Measurements from ENCODE around the gene PTPN14.
"Not testable (repeated sequence)": the region's sequence is repeated elsewhere in the genome, so short reads cannot be mapped to it uniquely, and the experiment has no call there.

PTPN14 gene

DNA sequence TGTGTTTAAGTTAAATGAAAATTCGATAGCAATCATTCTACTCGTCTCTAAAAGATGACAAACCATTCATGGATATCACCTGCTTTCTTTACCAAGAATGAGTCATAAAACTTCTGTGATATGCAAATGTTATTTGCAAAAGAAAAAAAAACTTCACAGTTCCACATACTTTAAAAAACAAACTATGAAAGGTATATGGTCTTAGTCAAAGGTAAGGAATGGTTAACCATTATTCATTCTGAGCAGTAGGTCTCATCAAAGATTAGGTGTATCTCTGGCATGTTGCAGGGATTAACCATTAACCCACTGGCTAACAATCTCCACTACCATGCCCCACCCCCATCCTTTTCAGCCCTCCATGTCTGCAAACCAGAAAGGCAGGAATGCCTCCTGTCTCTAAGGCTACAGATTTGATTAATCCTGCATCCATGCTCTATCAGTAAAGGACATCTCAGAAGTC lies 44.4 kb downstream of the PTPN14 start:
- DNase-seq = no peak

DNA sequence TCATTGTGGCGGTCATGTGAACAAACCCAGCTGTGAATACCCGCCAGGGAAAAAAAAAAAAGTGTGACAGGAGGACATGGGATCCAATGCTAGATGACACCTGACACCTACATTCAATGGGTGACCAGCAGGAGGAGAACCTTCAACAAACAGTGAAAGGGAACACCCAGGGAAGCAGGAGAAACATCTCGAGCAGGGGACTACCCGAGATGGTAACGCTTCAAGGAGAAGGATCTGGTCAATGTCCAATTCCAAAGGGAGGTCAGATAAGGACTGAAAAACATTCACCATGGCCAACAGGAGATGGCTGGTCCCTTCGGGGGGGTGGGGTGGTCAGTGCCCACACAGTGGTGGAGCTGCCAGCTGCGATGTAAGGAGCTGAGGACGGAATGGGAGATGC lies 46.3 kb downstream of the PTPN14 start:
- no peak for DNase-seq

- DNase-seq = no peak
These were observed 47.1 kb downstream of the PTPN14 start for GRCh38 chr1:214504330-214504729.

DNA sequence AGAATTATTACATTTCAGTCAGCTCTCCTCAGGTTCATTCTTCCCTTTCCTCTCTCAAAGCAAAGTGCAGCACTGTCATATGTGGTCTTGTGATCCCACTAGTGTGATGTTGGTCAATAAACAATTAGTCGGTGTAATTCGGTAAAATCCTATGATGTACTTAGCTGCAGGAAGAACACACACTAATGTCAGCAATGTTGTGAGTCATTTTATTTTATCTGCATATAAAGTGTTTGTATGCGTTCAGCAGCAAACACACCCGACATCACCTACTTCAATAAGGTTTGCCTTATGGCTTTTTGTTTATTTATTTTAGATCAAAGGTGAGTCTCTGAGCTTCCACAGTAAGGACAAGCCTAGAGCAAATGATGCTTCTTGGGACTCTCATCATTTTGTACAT lies 47.8 kb downstream of the PTPN14 start:
- no peak for DNase-seq

DNA sequence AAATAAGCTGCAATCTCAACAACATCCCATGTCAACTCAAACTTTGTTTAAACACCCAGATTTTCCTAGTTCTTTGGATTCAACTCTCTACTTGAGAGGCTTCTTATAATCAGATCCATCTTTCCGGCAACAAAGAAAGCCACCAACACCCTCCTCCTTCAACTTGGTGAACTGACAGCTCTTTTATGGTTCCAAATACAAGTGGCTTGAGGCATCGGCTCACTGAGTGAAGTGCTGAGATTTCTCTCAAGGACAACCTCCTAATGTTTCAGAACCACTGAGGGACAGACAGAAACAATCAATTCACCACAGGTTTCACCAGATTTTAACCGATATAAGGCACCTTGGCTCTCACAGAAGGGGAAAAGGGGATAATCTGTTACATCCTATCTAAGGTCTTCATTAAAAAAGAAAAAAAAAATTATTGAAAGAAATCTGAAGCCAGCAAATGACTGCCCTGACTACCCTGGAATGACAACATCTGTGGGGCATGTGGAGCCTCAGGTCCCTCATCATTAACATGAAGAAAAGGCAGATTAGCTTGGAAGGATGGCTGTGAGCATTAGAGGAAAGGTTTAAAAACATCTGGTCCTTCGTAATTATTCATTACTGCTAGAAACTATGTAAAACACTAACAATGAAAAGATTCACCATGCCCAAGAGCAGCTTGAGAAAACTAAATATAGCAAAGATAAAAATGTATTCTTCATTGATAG lies 50.9 kb downstream of the PTPN14 start:
- no peak for DNase-seq

- DNase-seq = no peak
These were observed 51.7 kb downstream of the PTPN14 start for GRCh38 chr1:214499732-214500131.

DNA sequence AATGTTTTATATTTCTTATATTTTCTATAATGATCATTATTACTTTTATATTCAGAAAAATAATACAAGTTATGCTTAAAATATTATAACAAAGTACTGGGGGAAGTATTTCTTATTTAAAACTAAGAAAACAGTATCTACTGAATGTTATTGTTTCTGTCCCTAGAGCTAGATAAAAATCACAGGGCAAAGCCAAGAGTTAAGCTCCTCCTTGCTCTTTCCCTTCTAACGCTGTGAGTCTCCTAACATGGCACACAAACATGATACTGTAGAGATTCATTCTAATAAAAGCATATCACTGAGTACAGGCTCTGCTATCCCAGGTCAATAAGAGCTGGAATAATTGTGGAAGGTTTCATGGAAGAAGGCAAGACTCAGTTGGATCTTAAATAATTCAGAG lies 53.4 kb downstream of the PTPN14 start:
- DNase-seq = no peak

GRCh38 chr1:214496126-214496525 lies 55.3 kb downstream of the PTPN14 start:
- DNase-seq = no peak

GRCh38 chr1:214494706-214495105 lies 56.7 kb downstream of the PTPN14 start:
- DNase-seq = no peak

GRCh38 chr1:214494179-214494578 lies 57.2 kb downstream of the PTPN14 start:
- DNase-seq = not testable (repeated sequence)

GRCh38 chr1:214493126-214493796 lies 58.1 kb downstream of the PTPN14 start:
- no peak for DNase-seq

DNA sequence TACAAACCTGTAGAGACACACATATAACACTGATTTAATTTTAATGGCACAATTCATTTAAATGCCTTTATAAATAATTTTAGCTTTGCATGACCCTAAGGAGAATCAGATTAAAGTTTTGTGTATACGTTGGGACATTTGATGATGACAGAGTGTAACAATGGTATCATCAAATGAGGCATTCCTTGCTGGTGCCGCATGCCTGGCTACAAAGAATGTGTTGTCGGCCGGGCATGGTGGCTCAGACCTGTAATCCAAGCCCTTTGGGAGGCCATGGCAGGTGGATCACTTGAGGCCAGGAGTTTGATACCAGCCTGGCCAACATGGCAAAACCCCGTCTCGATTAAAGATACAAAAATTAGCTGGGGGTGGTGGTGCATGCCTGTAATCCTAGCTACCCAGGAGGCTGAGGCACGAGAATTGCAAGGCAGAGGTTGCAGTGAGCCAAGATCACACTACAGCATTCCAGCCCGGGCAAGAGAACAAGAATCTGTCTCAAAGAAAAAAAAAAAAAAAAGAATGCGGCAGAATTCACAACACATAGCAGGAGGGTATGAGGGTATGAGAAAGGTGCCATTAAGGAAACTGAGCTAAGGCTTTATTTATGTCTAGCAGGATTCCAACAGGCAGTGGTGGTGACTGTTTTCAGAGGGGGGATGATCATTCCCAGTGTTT lies 58.9 kb downstream of the PTPN14 start:
- DNase-seq = no peak

DNA sequence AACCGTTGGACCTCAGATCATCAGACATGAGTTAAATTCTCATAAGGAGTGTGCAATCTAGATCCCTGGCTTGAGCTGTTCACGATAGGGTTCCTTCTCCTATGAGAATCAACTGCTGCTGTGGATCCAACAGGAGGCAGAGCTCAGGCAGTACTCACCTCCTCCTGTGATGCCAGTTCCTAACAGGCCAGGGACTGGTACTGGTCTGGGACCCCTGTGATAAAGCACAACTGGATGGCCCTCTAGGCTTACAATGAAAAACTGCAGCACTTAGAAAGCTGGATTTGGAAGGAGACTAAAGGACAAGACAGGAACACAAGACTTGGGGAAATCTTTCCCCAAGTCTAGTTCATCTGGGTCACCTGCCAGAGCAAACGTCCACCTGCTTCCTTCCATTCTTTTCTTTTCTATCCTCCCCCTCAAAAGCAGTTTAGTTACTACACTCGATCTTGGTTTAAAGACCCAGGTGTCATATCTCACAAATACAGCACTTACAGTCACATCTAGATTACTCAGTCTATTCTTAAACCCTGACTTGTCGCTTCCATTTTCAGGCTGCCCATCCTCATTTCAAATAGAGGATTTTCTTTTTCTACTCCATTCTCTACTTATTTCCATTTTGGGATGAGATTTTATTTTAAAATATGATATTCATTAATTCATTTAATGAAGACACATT lies 59.8 kb downstream of the PTPN14 start:
- no peak for DNase-seq

DNA sequence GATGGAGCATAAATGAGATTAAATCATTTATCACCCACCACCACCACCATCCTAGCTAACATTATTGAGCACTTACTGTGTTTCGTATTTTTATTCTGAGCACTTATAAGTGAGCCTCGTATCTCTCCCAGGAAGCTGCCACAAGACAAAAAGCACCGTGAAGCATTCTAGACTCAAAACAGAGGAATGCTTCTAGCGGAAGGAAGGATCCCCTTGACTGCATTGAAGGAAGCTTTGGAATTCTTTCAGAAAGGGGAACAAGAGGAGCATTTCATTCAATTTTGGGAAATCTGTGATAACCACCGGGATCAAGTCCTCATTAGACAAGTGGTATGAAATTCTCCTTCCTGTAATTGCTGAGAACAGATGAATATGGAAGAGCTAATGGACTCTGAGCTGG lies 66.3 kb downstream of the PTPN14 start:
- DNase-seq = no peak

- DNase-seq = not testable (repeated sequence)
These were observed 68.2 kb downstream of the PTPN14 start for GRCh38 chr1:214483180-214483579.

GRCh38 chr1:214481983-214482634 lies 69.3 kb downstream of the PTPN14 start:
- not testable (repeated sequence) for DNase-seq

DNA sequence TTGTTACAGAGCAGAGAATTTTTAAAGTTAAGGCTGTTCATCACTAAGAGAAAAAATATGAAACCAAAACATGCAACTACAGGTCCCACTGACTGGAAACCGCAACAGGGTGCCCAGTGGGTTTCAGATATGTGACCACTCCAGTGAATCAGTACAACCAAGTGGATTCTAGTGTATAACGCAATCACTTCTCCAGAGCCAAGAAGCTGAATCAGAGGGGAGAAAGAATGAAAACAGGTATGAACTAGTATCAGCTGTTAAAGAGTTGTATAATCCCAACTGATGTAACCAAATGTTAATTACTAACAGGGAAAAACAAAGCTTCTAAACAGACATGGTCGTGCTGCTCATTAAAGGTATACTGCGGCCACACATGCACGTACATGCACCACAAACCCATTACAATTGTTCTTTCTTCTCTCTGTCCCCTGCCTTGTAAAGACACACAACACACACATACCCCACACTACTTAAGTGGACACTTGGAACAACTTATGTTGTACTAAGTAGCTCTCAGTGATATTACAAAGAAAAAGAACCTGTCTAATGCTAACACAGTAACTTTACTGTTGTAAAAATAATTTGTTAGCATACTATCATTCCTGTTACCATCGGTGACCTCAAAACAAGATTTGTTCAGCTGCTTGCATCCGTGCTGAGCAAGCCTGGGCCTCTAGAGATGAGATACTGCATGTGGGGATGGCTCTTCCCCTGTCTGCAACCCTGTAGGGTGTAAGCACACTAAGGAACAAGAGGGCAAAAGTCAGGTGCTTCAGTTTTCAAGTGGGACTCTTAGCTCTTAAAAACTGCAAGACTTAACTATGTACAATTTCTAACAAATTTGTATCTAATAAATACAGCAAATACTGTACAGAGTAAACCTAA lies 74.2 kb downstream of the PTPN14 start:
- DNase-seq = no peak

GRCh38 chr1:214476229-214476985 lies 75.0 kb downstream of the PTPN14 start:
- no peak for DNase-seq

DNA sequence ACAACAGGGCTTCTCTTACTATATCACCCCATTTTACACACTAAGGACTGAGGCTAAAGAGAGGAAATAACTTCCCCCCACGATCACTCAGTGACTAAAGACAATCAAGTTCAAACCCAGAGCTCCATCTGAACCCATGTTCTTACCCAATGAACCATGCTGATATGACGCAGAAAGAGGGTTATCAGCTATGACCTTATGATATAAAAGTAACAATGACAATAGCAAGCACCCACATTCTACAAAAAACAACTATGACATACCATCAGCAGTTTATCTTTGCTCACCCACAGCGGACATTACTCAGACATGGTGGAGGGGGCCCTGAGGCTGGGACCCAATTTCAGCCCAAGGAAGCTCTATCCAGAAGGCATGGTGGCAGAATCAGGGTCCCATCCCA lies 75.7 kb downstream of the PTPN14 start:
- no peak for DNase-seq

GRCh38 chr1:214475331-214475730 lies 76.1 kb downstream of the PTPN14 start:
- no peak for DNase-seq

DNA sequence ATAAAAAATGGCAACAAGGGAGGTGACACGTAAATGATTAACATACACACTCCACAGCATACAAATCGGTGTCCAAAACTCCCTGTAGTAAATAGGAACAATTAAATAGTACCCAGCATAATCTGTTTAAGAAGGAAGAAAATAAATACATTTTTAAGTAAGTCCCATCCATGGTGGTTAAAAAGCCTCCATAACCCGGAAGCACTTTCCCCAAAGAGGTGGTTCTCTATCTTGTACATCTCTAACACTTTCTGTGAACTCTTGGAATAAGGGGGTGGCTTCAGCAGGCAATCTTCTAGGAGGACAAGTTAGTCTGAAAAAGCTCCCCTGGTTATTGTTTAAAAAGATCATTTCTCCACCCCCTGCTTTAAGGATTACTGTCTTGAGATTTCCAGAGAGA lies 76.9 kb downstream of the PTPN14 start:
- DNase-seq = no peak

All from OCI-M1 (cell line).